Osteoblast (primary cell): ENCODE results near the gene RAD51B. TPM values are rescaled to one million over a fixed set of nuclear protein-coding genes. Genes with fewer than 3 reads are reported as not detected.

Experiments
- DNase-seq: peaks from one replicate; pipeline ENCODE4 v3.0.0; 2011; ENCODE audit warnings: low spot score, mixed read lengths; ENCODE audit not compliant: insufficient read length; ENCODE audit errors: missing footprints
- H2AFZ ChIP-seq: 2 replicates; pipeline ENCODE4 v1.6.0; 2011; ENCODE audit warnings: mild to moderate bottlenecking, low read length
- H3K27ac ChIP-seq: 2 replicates; pipeline ENCODE4 v1.5.1; 2011; ENCODE audit warnings: mild to moderate bottlenecking, low read depth, low read length, moderate library complexity
- H3K27me3 ChIP-seq: 2 replicates; pipeline ENCODE4 v1.6.0; 2012; ENCODE audit warnings: mild to moderate bottlenecking, control low read depth, inconsistent platforms, low read length, moderate library complexity; ENCODE audit not compliant: insufficient read depth
- H3K36me3 ChIP-seq: 2 replicates; pipeline ENCODE4 v1.5.1; 2011; ENCODE audit warnings: mild to moderate bottlenecking, low read length, control low read depth, moderate library complexity; ENCODE audit not compliant: insufficient read depth
- H3K4me1 ChIP-seq: 2 replicates; pipeline ENCODE4 v1.5.1; 2011; ENCODE audit warnings: mild to moderate bottlenecking, low read length, control low read depth, moderate library complexity; ENCODE audit not compliant: insufficient read depth
- H3K4me2 ChIP-seq: 2 replicates; pipeline ENCODE4 v1.6.0; 2011; ENCODE audit warnings: mild to moderate bottlenecking, low read length; ENCODE audit not compliant: insufficient read depth
- H3K4me3 ChIP-seq: fragments of 200-600 bp; sonication (generic); 3 replicates; pipeline ENCODE4 v1.5.1; 2012; ENCODE audit warnings: mild to moderate bottlenecking, low read length, inconsistent platforms; ENCODE audit not compliant: insufficient read depth
- H3K79me2 ChIP-seq: 2 replicates; pipeline ENCODE4 v1.6.0; 2012; ENCODE audit warnings: mild to moderate bottlenecking, low read length, control low read depth, inconsistent platforms; ENCODE audit not compliant: insufficient read depth
- H3K9me3 ChIP-seq: 2 replicates; pipeline ENCODE4 v1.5.1; 2011; ENCODE audit warnings: low read depth, low read length, control low read depth
- H4K20me1 ChIP-seq: 2 replicates; pipeline ENCODE4 v1.6.0; 2012; ENCODE audit warnings: mild to moderate bottlenecking, low read length, control low read depth; ENCODE audit not compliant: insufficient read depth
- total RNA-seq: library from RNA; depleted of rRNA; stranded (reverse); fragments of >200 nt; gene quantifications from 2 replicates; pipeline ENCODE4 v1.2.3, GENCODE V29; 2012
- TF ChIP-seq, protein P1 (sequence below): IDR thresholded peaks from 2 replicates; pipeline ENCODE4 v1.5.1; 2011; ENCODE audit warnings: mild to moderate bottlenecking, low read depth, low read length, moderate library complexity; ENCODE audit errors: extremely low read depth

Gene RAD51B
- total RNA-seq, 1 donor, result 13.8 TPM

DNA sequence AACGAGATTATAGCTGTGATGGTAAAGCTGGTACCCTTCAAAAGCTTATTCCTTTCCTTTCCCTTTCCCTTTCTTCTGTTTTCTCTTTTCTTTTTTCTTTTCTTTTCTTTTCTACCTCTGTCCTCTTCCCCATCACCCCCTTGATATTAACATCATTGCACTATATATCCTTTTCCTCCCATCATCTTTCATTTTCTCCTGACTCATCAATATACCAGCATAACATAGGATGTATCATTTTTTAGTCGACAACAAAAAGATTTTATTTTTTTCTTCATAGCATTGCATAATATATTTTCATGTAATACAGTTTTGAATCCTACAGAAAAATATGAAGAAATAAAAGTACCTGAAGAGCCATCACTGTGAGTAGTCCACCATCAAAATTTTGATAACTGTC lies 230.6 kb downstream of the RAD51B start:
- Histone ChIP-seq H3K27me3 (no peaks in the 10 kb centered on the region), H3K4me2 (no peak overlapping the region), H3K4me1 (peaks cover 7% of the 10 kb centered on the region), H3K79me2 (no peaks in the 10 kb centered on the region), H3K36me3 (no peaks in the 10 kb centered on the region), H2AFZ (no peak overlapping the region), H3K9me3 (no peaks in the 10 kb centered on the region), H3K27ac (no peak overlapping the region), H4K20me1 (no peaks in the 10 kb centered on the region), H3K4me3 (no peak overlapping the region)
- TF ChIP-seq, protein P1, sequence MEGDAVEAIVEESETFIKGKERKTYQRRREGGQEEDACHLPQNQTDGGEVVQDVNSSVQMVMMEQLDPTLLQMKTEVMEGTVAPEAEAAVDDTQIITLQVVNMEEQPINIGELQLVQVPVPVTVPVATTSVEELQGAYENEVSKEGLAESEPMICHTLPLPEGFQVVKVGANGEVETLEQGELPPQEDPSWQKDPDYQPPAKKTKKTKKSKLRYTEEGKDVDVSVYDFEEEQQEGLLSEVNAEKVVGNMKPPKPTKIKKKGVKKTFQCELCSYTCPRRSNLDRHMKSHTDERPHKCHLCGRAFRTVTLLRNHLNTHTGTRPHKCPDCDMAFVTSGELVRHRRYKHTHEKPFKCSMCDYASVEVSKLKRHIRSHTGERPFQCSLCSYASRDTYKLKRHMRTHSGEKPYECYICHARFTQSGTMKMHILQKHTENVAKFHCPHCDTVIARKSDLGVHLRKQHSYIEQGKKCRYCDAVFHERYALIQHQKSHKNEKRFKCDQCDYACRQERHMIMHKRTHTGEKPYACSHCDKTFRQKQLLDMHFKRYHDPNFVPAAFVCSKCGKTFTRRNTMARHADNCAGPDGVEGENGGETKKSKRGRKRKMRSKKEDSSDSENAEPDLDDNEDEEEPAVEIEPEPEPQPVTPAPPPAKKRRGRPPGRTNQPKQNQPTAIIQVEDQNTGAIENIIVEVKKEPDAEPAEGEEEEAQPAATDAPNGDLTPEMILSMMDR, result no peak
- DNase-seq, result no peak

DNA sequence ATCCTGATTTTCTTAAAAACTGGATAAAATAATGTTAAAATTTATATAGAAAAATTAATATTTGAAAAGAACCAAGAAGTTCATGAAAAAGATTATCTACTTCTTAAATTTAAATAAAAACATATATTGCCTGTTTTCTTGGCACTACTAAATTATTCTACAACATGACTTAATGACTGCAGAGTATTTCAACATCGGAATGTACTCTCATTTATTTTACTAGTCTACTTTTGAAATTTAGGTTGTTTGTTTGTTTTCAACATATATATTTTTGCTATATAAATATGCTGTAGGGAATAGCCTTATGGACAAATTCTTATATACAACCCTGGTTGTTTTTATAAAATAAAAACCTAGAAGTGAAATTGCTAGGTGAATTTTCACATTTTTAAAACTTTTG lies 231.6 kb downstream of the RAD51B start:
- Histone ChIP-seq H3K9me3 (no peaks in the 10 kb centered on the region), H3K4me1 (peaks cover 7% of the 10 kb centered on the region), H3K27ac (no peak overlapping the region), H3K27me3 (no peaks in the 10 kb centered on the region), H2AFZ (no peak overlapping the region), H3K4me3 (no peak overlapping the region), H4K20me1 (no peaks in the 10 kb centered on the region), H3K4me2 (no peak overlapping the region), H3K79me2 (no peaks in the 10 kb centered on the region), H3K36me3 (no peaks in the 10 kb centered on the region)
- TF ChIP-seq, protein P1, result no peak
- no peak for DNase-seq

DNA sequence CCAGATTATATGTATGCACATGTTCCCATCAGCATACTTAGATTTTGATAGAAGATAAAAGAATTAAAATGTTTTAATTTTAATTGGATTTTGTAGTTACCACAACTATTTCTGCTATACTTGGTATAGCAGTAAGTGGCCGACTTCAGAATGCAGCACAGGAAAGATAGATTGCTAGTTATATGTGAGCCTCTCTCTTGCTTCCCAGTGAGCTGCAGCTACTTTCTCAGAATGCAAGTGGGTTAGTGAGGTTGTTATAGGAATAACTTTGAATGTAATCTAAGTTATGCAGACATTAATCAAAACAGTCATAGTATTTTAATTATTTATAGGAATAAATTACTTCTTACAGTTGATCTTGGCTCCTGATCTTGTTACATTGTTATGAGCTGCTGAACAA lies 240.6 kb downstream of the RAD51B start:
- Histone ChIP-seq H3K4me3 (no peak overlapping the region), H3K27ac (no peak overlapping the region), H3K27me3 (no peaks in the 10 kb centered on the region), H3K79me2 (no peaks in the 10 kb centered on the region), H3K4me1 (no peaks in the 10 kb centered on the region), H3K4me2 (no peak overlapping the region), H3K9me3 (no peaks in the 10 kb centered on the region), H4K20me1 (no peaks in the 10 kb centered on the region), H3K36me3 (no peaks in the 10 kb centered on the region), H2AFZ (no peak overlapping the region)
- no peak for DNase-seq
- TF ChIP-seq, protein P1, result no peak

DNA sequence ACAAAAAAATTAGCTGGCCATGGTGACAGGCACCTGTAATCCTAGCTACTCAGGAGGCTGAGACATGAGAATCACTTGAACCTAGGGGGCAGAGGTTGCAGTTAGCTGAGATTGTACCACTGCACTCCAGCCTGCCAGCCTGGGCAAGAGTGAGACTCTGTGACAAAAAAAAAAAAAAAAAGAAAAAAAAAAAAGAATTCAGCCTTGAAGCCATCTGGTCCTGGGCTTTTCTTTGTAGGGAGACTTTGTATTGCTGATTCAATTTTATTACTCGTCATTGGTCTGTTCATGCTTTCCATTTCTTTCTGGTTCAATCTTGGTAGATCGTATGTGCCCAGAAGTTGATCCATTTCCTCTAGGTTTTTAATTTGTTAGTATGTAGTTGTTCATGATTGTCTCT lies 243.1 kb downstream of the RAD51B start:
- Histone ChIP-seq H3K27ac (no peak overlapping the region), H3K4me1 (no peaks in the 10 kb centered on the region), H3K36me3 (no peaks in the 10 kb centered on the region), H2AFZ (no peak overlapping the region), H3K79me2 (no peaks in the 10 kb centered on the region), H4K20me1 (no peaks in the 10 kb centered on the region), H3K4me3 (no peak overlapping the region), H3K27me3 (no peaks in the 10 kb centered on the region), H3K4me2 (no peak overlapping the region), H3K9me3 (no peaks in the 10 kb centered on the region)
- no peak for DNase-seq
- TF ChIP-seq, protein P1, result no peak
